Superior temporal gyrus (tissue), 1 donor: Measurements from ENCODE around the gene SLC35E1.

Experiments used
- DNase-seq: peaks from one replicate; pipeline ENCODE4 v3.0.0-alpha.2; 2016; ENCODE audit errors: extremely low spot score

Gene SLC35E1

DNA sequence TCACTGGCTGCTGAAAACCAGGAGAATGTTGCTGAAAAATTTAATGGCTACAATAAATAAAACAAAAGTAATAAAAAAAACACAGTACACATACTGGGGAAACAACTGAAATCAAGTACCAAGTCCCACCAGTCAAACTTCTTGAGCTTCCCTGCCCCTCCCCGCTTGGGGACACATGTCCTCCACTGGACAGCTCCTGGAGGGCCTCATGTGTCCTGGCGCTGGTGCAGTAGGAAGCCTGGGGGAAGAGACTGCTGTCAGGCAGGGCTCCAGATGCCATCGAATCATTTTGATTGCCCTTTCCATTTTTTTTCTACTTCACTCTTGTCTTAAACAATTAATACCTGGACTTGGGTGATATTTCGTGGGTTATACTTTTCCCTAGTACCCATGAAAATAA lies 26.6 kb upstream of the SLC35E1 start:
- DNase-seq: no peak

DNA sequence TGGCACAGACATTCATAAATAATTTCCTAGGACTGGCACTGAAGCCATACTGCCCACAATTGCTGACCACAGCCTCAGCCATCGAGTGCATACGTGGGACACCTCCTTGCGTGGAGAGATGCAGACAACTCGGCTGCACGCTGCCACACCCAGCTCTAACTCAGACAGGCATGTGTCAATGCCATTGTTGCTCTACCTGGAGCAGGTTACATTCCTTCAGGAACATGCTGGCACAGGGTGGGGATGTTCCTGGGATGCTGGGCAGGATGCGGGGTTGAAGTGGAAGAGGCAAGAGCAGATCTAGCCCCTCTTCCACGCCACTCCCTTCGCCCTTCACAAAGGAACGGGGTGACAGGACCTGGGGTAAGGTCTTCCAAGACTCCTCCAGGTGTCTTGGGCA lies 24.2 kb upstream of the SLC35E1 start:
- DNase-seq: no peak

DNA sequence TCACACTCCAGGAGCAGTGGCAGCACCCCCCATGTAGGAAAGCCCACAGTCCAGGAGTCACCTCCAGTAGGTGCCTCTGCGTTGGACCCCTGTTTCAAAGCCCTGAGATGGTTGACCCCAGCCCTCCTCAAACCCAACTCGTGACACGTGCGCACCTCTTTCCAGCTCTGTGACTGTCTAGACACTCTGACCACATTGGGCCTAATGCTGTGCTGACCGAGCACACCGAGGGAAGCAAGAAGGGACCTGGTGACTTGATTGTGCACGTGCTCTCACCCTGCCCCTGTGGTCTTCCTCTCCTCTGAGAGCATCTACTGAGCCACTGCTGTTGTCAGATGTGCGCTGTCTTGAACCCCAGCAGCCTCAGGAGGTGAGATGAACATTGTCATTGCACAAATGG lies 22.9 kb upstream of the SLC35E1 start:
- DNase-seq: no peak

DNA sequence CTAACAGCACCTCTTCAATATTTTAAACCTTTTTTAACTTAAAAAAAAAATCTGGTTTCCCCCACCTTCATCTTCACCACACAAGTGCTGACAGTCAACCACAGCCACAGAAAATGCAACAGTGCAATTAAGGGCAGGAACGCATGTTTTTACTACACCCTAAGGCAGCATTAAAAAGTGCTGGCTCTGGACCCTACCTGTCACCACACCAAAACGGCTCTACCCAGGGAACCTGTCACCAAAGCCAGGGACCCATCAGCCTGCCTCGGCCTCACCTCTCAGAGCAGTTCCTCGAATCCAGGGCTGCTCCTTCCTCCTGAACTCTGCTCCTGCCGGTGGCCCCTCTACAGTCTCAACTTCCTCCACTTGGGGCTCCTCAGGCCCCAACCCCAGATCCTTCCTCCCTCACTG lies 22.5 kb upstream of the SLC35E1 start:
- DNase-seq: no peak

DNA sequence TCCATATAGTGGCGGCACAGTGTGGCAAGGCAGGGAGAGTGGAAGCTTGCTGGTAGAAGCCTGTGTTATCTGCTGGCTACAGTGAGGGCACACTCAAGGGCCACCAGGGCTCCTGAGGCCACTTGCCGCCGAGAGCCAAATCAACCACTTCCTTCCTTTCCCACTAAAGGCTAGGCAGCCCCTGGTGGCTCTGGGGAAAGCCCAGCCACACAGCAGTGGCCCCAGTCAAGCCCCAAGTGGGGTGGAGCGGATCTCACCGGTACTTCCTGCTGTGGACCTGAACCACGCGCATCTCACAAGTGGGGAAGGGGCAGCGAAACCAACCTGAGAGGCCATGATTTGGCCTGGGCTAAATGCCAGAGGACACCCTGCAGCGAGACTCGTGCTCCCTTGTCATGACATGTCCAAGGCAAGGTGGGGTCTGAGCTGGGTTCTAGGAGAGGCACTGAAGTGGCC lies 21.9 kb upstream of the SLC35E1 start:
- no peak for DNase-seq

DNA sequence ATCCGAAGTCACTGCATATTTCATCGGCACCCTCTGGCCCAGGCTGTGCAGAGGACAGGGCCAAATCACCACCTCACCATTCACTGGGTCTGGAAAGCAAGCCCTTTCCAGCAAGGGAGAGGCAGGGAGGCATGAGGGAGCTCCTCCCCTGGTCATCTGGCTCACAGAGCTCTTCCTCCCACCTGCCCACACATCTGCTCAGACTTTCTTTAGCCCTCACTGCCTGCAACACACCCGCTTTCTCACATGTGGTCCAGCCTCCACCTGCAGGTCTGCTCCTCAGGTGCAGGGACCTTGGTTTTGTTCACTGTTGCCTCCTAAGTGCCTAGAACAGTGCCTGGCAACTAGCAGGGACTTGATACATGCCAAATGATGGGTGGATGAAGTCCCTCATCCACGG lies 21.0 kb upstream of the SLC35E1 start:
- no peak for DNase-seq

DNA sequence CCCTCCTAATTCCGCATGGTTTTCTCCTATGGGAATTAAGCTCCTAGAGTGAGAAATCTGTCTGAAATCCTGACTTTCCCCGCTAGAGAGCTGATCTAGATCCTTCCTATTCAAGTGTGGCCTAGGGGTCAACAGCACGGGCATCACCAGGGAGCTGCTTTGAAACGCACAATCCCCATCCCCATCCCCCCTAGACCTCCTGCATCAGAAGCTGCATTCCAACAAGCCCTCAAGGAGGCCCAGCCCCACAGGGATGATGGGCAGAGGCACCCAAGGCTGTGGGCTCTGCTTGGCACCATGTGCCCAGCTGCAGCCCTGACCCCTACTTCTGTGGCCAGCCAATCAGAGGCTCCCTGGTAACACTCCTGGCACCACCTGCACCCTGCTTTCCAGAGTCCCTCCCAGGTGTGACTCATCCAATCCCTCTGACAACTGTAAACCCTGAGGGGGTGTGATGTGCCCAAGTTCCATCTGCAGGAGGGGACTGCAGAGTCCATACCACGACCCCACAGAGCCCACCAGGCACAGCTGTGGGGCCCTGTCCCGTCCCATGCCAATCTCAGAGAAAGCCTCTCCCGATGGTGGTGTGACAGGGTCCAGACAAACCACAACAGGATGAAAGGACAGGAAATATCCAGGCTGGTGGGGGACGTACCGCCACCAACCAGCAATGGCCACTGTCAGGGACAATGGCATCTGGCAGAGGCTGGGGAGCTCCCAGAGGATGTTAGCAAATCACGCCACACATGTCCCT lies 19.8 kb upstream of the SLC35E1 start:
- no peak for DNase-seq

DNA sequence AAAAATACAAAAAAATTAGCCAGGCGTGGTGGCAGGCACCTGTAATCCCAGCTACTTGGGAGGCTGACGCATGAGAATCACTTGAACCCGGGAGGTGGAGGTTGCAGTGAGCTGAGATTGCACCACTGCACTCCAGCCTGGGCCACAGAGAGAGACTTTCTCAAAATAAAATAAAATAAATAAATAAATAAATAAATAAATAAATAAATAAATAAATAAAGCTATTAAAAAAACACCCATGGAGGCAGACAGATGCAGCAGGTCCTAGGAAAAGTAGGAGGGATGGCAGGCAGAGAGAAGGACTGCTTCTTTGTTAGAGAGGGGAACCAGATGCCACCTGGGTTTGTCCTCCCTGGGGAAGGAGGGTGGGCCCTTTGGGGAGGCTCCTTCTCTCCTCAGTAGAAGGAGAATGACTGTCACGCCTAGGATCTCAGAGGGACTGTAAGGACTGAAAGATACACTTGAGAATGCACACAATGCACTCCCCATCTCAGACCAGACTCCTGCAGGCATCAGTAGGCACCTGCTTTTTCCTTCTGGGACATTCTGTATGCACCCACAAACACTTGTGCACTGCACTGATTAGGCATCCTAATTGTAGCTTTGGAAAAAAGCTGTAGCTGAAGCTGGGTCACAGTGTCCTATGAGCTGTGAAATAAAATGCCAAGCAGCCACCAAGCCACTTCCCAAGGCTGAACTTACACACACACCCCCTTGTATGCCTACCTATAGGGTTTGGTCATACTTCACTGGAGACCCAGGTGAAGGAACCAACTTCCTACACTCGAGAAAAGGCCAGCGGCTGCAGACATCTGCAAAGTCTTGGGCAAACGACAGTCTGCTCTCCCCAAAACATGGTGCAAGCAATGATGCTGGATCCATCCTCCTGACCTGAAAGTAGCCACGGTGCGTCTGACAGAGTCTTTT lies 18.9 kb upstream of the SLC35E1 start:
- no peak for DNase-seq

DNA sequence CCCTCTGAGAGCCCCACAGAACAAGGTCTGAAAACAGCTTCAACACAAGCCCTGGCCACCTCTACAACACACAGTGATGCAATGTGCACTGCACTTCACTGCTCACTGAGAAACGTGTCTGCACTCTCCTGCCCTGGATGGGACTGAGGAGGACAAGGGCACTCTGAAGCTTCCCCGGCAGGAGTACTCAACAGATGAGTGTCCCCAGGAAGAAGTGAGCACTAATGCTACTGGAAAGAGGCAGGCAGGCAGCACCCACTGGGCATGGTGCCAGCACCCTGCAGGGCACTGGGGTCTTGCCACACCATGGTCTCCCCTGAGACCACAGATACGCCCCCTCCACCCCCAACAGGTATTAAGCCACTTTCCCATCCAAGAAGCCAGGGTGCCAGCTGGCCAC lies 17.7 kb upstream of the SLC35E1 start:
- DNase-seq: no peak

DNA sequence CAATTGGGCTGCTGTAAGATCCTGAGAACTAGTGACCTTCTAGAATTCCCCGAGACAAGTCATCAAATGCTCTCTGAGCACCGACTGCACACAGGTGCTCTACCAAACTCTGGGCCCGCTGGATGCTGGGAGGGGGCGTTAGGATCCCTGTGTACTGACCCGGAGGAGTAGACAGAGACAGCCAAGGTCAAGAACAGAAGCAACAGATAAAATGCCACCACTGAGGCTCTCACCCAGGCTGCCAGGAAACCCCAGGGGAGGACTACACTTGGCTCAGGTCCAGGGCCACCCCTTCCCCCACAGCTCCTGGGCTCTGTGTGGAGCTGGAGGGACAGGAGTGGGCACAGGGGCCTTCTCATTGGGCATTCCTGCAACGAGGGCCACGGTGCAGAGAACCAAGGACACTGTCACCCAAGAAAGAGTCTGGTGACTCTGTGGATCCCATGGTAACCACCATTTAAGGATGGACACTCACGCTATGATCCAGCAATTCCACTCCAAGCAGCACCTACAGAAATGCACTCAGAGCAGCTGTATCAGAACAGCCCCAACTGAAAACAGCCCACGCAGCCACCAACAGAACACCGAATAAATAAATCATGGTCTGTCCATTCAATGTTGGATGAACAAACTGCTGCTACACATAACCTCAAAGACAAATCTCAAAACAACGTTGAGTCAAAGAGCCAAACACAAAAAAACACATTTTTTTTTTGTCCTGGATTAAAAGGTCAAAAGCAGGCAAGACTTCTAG lies 16.8 kb upstream of the SLC35E1 start:
- DNase-seq: no peak

DNA sequence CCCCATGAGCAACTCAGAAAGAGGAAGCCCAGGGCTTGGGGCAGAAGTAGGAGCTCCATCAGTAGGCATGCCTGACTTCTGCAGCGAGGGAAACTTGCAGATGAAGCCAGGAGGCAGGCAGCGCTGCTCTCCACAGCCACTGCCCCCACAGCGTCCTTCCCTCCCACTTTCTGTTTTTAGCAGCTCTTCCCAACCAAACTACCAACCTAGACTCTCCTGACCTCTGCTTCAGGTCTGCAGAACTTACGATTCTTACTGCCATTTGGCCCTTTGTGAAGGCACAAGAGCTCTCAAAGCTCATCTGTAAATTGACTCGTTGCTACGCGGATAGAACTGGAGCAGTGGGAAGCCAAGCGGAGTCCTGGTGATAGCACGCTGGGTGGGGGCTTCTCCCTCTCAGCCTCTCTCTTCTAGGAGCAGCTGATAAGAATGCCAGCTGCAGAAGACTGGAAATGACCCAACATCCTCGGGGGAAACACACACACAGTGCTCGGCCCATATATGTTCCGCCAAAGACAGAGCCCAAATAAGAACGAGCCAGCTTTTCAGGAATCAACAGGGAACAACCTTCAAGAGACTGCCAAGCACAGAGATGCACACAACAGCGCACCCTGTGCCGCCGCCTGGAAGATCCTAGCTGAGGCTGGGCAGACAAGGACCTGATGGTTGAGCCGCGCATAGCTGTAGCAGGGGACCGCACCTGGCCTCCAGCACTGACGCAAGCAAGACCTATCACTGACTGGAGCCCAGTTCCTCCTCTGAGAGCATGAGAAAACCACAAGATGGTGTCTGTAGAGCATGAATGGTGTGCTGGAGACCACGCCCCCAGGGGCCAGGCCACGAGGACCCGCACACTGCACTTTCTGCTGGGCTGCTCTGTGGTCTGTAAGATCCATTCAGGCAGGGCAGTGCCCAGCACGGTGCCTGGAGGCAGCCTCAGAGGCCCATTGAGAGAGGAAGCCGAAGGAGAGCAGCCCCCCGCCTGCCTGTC lies 15.9 kb upstream of the SLC35E1 start:
- DNase-seq: peak; percentile 63

DNA sequence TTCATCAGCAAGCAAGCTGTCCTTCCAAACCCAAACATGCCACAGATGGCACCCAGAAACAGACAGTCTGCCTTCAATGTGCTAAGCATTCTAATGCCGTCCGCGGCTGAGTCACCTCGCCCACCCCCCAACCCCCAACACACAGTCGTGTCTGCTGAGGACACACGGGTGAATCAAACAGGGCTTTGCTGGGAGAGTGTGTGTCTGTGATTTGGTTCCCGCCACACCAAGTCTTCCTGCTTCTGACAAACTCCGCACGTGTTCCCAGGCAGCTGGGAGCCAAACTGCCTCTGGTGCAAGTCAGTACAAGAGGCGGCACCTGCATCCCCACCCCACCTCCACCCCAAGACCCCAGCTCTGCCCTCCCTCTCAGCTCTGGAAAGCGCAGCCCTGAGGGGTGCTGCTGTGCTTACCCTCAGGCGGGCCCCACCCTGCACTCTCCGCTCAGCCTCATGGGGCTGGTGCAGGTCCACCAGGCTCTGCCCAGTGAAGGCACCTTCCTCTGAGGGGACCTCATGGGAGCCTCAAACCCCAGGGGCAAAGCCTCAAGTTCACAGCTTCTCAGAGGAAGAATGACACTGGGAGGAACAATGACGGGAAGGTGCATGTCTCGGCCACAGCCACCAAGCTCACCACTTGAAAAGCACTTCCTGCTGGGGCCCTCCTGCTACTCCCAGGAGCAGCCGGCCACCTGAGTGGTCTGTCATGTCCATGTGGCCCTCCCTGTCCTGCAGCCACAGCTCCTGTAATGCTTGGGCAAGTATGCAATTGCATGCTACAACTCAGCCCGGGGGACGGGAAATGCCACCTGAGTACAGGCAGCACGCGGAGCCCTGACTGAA lies 15.0 kb upstream of the SLC35E1 start:
- no peak for DNase-seq

DNA sequence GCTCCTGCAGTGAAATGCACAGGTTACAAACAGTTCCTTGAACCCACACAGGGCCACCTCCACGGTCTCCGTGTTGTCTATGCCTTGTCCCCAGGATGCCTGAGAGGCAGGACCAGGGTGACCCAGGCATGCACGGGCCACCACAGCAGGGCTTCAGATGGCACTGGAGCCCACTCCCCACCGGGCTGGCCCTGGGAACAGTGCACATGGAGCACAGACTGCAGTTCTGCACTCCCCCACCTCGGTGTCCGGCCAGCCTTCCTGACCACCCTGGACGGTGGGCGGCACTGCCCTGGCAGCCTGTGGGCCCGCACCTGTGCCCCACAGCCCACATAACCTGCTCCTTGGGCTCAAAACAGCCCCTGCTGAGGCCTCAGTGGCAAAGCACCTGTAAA lies 14.3 kb upstream of the SLC35E1 start:
- DNase-seq: no peak

DNA sequence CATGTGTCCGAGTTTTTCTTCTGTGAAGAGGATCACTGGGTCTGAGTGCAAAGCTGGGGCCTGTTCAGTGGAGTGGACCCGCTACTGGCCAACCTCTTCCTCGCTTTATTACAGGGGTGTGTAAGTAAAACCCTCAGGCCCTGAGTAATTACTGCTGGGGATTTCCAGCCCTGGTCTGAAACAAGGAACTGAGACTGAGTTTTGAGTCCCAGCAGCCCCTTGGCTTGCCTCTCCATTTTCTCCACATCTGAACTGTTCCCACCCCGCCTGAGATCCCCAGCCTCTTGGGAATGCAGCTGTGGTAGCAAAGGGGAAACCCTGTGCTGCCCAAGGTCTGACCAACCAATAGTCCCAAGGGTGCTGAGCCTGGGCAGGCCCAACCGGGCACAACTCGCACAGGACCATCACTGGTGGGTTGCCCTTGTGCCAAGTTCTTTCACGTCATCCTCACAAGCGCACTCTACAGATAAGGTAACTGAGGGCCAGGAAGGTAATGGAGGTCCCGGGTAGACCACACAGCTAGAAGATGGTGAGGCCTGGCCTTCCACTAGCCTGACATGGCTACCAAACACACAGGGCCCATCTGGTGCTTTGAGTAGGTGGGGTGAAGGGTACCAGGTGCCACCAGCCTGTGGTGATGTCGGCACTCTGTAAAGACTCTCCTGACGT lies 13.7 kb upstream of the SLC35E1 start:
- DNase-seq: no peak

DNA sequence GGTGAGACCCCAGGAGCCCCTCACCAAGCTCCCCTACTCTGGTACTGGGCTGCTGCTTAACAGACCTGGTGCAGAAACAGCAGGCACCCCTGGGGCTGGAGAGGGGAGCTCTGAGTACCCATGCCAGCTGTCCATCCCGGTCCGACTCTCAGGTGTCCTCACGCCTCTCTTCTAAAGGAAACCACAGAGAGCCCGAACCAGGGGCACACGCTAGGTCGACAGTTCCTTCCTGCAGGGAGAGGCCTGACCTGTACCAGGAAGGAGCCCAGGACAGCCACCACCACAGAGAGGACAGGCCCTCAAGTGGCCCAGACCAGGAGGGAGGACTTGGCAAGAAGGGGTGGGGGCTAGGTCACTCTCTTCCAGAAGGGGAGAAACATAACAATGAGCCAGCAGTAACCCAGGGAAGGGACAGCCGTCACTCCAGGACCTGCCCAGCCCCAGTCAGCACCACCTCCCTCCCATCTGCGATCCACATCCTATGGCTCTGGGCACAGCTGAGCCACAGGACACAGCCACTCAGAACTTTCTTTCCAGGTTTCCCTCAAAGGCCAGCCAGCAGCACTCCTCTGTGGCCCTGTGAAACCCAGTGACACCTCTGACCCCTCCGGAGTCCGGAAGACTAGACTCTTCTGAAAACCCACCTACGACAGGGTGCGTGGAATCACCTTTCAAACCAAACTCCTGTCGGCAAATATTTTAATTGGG lies 13.0 kb upstream of the SLC35E1 start:
- DNase-seq: no peak

DNA sequence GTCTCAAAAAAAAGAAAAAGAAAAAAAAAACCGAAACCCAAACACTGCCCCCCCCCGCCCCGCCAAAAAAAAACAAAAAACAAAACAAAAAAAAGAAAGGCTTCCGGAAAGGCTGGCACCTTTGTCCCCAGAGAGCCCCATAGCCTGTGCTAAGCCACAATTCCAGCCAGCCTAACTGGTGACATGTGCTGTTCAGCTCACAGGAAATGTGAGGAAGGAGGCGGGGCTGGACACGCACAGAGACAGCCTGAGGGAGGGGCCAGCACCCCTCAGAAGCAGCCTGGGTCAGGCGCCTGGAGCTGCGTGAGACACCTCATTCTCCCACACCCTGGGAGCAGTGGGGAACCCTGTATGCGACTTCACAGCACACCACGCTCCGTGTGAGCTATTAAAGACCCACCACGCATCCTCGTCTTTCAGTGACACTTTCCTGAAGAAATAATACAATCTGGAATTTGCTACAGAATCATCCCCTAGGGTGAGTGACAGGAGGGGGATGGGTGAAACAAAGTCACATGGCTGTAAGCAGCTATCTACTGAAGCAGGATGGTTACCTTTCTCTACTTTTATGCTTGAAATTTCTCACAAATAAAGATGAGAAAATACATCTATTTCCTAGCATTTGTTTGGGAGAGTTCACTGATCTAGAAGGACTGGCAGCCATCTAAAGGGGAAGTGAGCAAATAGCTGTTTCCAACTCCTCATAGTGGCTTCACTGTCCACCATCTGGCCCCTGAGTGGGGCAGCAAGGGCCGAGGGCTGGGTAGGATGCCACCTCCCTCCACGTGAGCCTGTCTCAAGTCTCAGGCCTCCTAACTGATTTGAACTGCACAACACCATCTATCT lies 12.3 kb upstream of the SLC35E1 start:
- DNase-seq: peak; percentile 59

DNA sequence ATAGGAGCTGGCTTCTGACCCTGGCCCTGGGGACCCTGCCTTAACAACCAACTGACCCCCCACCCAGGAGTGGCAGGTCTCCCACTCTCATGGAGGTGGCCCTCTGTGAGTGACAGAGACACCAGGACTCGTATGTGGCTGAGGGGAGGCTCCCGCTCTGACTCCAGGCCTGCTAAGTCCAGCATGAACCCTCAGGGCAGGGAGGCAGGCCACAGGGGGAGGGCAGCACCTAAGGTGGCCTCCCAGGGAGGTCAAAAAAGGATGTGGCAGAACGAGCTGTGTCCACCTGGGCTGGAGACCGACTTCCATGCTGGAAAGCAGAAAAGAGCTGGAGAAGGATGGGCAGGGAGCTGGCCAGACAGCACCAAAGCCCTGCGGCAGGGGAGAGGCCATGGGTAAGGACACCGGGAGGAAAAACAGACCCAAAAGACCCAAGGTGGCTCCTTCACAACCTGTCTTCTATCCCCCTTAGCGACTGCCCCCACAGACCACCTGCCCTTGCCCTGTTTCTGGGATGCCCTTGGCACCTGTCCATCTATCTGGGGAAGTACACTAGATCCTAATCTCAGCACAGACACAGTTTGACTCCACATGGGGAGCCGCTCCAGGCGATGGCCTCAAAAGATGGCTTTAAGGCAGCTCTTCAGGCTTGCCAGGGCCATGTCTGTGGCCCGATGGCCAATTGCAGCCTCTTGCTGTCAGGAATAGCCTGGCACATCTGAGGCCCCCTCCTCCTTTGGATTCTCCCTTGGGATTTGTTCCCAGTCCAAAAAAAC lies 10.5 kb upstream of the SLC35E1 start:
- no peak for DNase-seq
